T-helper 1 cell treated with Interleukin-12 subunit alpha and Interleukin-12 subunit beta and Interleukin-4 antibody, amounts not matched to agents 30 μg/mL and 1 μg/mL, for 36 hours (primary cell): ENCODE data around the gene LANCL2.
"Not testable (repeated sequence)": the region's sequence is repeated elsewhere in the genome, so short reads cannot be mapped to it uniquely, and the experiment has no call there.

Source experiments
- H3K27ac Mint-ChIP-seq: one replicate; pipeline ENCODE4 v1.8.0; 2021; ENCODE audit warnings: mild to moderate bottlenecking, mixed read lengths
- H3K27me3 Mint-ChIP-seq: one replicate; pipeline ENCODE4 v1.8.0; 2021; ENCODE audit warnings: low read depth, mixed read lengths
- H3K36me3 Mint-ChIP-seq: one replicate; pipeline ENCODE4 v1.8.0; 2021; ENCODE audit warnings: low read depth, mixed read lengths
- H3K4me1 Mint-ChIP-seq: one replicate; pipeline ENCODE4 v1.8.0; 2021; ENCODE audit warnings: low read depth, mixed read lengths
- H3K4me3 Mint-ChIP-seq: one replicate; pipeline ENCODE4 v1.8.0; 2021; ENCODE audit warnings: mild to moderate bottlenecking, moderate library complexity, mixed read lengths
- H3K9me3 Mint-ChIP-seq: one replicate; pipeline ENCODE4 v1.8.0; 2021; ENCODE audit warnings: mixed read lengths

The LANCL2 gene

DNA sequence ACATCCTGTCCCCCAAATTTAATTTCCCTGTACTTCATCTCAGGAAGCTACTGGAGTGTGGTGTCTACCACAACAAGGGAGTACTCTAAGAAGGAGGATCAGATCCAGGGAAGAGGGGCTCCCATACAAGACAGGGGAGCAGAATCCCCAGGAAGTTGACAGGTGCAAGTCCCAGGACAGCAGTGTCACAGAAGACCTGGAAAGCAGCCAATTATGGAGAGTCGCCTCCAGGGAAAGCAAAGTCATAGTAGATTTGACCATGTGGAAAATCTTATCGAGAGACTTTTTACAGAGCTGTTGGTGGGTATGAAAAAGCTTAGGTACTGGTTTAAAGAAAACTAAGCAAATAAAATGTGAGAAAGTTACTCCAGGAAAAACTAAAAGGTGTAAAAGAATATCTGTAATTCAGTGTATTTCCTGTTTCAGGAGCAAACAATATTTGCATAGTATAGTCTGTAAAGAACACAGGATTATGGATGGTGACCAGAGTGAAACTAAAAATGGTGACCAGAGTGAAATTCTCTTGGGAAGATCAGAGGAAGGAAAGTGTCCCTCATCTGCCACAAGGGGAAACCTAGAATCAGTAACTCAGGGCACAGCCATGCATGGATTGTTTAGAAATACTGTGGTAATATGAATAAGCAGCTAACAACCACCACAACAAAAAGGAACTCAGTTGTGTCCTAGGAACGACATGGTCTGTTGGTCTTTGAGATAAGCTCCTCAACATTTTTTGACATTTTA is 44.5 kb downstream of the LANCL2 start:
- Mint-ChIP-seq H3K4me3 (no peak overlapping the region), H3K9me3 (no peaks in the 10 kb centered on the region), H3K36me3 (peaks cover 4% of the 10 kb centered on the region), H3K4me1 (no peaks in the 10 kb centered on the region), H3K27ac (no peak overlapping the region), H3K27me3 (no peaks in the 10 kb centered on the region)

DNA sequence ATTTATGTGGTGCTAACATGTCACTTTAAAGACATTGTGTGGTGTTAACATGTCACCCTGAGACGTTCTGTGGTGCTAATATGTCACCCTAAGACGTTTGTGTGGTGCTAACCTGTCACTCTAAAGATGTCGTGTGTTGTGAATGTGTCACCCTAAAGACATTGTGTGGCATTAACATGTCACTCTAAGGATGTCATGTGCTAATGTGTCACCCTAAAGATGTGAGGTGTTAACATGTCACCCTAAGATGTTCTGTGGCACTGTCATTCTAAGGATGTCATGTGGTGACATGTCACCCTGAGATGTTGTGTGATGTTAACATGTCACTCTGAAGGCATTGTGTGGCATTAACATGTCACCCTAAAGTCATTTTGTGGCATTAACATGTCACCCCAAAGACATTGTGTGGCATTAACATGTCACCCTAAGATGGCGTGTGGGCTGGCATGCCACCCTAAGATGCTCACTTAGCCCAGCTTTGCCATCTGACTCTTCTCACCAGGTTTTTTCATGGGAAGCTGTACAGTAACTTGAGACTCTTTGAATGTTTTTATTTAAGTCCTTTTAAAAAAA is 45.6 kb downstream of the LANCL2 start:
- H3K4me3 Mint-ChIP-seq, result no peak overlapping the region
- peaks cover 2% of the 10 kb centered on the region for H3K4me1 Mint-ChIP-seq
- no peaks in the 10 kb centered on the region for H3K27me3 Mint-ChIP-seq
- peaks cover 4% of the 10 kb centered on the region for H3K36me3 Mint-ChIP-seq
- no peaks in the 10 kb centered on the region for H3K9me3 Mint-ChIP-seq
- no peak overlapping the region for H3K27ac Mint-ChIP-seq

DNA sequence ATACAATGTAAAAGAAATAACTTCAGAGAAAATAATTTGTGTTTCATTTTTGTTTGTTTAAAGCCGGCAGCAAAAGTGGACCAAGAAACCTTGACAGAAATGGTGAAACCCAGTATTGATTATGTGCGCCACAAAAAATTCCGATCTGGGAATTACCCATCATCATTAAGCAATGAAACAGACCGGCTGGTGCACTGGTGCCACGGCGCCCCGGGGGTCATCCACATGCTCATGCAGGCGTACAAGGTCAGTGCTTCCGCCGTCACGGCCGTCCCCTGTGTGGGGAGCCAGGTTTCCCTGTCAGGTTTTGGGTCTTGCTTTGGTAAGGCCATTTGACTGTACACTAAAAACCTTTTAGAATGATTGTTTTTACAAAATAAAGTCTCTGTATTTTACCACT is 46.7 kb downstream of the LANCL2 start:
- Mint-ChIP-seq H3K27me3 (no peaks in the 10 kb centered on the region), H3K4me1 (peaks cover 2% of the 10 kb centered on the region), H3K27ac (no peak overlapping the region), H3K9me3 (no peaks in the 10 kb centered on the region), H3K36me3 (peaks cover 4% of the 10 kb centered on the region), H3K4me3 (no peak overlapping the region)

DNA sequence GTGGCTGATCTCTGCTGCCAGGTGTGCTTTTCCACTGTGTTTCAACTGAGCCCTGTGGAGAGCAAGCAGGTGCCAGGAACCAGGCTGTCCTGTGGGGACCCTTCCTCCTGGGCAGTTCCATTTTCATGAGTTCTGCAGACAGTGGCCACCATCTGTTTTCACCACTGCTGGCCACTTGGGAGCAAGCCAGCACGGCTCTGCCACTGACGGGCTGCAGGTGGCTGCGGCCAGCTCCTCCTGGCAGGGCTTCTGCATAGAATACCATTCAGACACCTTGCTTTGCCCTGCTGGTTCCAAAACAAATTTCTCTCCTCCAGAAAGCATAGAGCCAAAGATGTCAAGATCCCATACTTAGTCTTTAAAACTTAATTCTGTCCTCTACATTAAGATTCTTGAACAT is 48.3 kb downstream of the LANCL2 start:
- peaks cover 4% of the 10 kb centered on the region for H3K36me3 Mint-ChIP-seq
- H3K27me3 Mint-ChIP-seq, result no peaks in the 10 kb centered on the region
- H3K27ac Mint-ChIP-seq, result no peak overlapping the region
- H3K4me1 Mint-ChIP-seq, result peaks cover 2% of the 10 kb centered on the region
- H3K4me3 Mint-ChIP-seq, result no peak overlapping the region
- H3K9me3 Mint-ChIP-seq, result no peaks in the 10 kb centered on the region

DNA sequence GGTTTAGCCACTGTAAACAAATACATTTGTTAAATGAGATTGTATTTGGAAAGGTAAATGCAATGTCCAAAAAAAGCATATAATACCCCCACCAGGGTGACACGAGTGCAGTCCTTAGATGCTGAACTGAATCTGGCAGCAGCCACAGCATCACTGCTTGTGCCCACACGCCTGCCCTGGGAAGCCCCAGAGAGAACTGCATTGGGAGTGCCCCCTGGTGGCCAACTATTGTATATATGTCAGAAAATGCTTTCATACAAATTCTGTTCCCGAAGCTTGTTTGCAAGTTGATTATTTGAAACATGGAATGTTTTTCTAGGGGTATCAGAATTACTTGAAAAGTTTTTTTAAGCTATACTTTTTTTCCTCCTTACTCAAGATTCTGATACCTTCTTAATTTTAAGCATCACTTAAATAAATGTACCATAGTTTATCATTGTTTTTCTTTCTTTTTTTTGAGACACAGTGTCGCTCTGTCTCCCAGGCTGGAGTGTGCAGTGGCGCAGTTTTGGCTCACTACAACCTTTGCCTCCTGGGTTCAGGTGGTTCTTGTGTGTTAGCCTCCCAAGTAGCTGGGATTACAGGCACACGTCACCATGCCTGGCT is 50.1 kb downstream of the LANCL2 start:
- no peaks in the 10 kb centered on the region for H3K27me3 Mint-ChIP-seq
- H3K27ac Mint-ChIP-seq, result no peak overlapping the region
- H3K4me1 Mint-ChIP-seq, result peaks cover 2% of the 10 kb centered on the region

DNA sequence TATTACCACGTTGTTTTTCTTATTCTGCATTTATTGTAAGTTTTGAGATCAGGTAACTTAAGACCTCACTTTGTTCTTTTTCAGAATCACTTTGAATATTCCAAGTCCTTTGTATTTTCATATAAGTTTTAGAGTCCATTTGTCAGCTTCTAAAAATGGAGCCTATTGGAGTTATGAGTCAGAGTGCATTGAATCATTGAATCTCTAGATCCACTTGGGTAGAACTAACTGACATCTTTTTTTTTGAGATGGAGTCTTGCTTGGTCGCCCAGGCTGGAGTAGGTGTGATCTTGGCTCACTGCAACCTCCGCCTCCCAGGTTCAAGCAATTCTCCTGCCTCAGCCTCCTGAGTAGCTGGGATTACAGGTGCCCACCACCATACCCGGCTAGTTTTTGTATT is 52.3 kb downstream of the LANCL2 start:
- H3K4me3 Mint-ChIP-seq, H3K27me3 Mint-ChIP-seq: not testable (repeated sequence)

More for the DNA sequence above, 50.1 kb downstream of the LANCL2 start:
- H3K36me3 Mint-ChIP-seq, result peaks cover 4% of the 10 kb centered on the region
- no peaks in the 10 kb centered on the region for H3K9me3 Mint-ChIP-seq
- H3K4me3 Mint-ChIP-seq, result no peak overlapping the region

DNA sequence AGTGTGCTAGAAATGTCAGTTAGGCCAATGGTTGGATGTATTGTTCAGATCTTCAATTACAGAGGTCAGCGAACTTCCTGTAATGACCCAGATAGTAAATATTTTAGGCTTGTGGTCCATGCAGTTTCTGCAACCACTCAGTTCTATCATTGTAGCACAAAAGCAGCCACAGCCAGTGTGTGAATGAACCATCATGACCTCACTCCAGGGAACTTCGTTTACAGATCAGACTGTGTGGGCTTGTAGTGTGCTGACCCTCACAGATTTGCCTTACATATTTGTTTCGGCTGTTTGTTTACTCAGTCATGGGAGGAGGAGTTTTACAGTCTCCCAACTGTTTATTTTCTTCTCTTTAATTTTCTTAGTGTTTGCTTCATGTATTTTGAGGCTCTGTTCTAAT is 55.4 kb downstream of the LANCL2 start:
- no peak overlapping the region for H3K4me3 Mint-ChIP-seq
- no peaks in the 10 kb centered on the region for H3K27me3 Mint-ChIP-seq
- H3K4me1 Mint-ChIP-seq, result no peaks in the 10 kb centered on the region
- no peaks in the 10 kb centered on the region for H3K9me3 Mint-ChIP-seq
- no peak overlapping the region for H3K27ac Mint-ChIP-seq
- H3K36me3 Mint-ChIP-seq, result no peaks in the 10 kb centered on the region

More for the DNA sequence above, 52.3 kb downstream of the LANCL2 start:
- not testable (repeated sequence) for H3K36me3 Mint-ChIP-seq, H3K27ac Mint-ChIP-seq, H3K9me3 Mint-ChIP-seq, H3K4me1 Mint-ChIP-seq

DNA sequence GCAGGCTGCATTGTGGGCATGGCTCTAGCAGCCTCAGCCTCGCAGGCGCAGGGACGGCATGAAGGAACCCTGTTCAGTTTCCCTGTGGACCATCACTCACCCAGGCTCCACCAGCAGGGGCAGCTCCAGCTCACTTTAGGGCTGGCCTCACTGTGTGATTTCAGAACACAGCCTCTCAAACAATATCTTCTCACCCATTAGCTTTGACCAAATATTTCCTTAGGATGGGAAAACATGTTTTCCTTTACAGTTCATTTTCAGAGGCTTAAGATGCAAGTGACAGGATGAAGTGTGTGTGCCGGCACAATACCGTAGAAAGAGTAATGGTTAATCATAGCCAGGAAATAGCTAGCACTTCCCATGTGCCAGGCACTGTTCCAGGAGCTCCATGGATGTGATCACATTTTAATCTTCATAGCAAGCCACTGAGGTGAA is 58.2 kb downstream of the LANCL2 start:
- H3K27ac Mint-ChIP-seq, result no peak overlapping the region
- H3K9me3 Mint-ChIP-seq, result no peaks in the 10 kb centered on the region
- H3K36me3 Mint-ChIP-seq, result peaks cover 10% of the 10 kb centered on the region
- H3K4me3 Mint-ChIP-seq, result no peak overlapping the region
- H3K27me3 Mint-ChIP-seq, result no peaks in the 10 kb centered on the region
- peaks cover 4% of the 10 kb centered on the region for H3K4me1 Mint-ChIP-seq

DNA sequence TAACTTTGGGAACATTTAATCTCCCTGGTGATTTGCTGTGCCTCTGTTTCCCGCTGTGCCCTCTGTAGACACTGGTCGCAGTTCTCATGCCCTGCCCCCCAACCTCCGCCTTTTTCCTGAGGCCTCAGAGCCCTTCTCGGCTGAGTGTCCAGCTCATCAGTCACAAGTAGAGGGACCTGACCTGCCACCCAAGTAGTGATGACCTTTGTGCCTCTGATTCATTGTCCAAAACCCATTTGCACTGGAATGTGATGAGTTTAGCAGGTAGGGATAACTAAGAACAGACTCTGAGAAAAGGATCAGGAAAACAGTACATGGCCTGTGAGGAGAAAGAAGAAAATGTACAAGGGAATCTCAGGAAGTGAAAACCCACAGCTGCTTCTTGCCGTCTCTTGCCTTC is 58.8 kb downstream of the LANCL2 start:
- H3K9me3 Mint-ChIP-seq, result no peaks in the 10 kb centered on the region
- peaks cover 10% of the 10 kb centered on the region for H3K36me3 Mint-ChIP-seq
- H3K4me1 Mint-ChIP-seq, result peaks cover 4% of the 10 kb centered on the region
- no peak overlapping the region for H3K27ac Mint-ChIP-seq
- H3K4me3 Mint-ChIP-seq, result no peak overlapping the region
- H3K27me3 Mint-ChIP-seq, result no peaks in the 10 kb centered on the region

DNA sequence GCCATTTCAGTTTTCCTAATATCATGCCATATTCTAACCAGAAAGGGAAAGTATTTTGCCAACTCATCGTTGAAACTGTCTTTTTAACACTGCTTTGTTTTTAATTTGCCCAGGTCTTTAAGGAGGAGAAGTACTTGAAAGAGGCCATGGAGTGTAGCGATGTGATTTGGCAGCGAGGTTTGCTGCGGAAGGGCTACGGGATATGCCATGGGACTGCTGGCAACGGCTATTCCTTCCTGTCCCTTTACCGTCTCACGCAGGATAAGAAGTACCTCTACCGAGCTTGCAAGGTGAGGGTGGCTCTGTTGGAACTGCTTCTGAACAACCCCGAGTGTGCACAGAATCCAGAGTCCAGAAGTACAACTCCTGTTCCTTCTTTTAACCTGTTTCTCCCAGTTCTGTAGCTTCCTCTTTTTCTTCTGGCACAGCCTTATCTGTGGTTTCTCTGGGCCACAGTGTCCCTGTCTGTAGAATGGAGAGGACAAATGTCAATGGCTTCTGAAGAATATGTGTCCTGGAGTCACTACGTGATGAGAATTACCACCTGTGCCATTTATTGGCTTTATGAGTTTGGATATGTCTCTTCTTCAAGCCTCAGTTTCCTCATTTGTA is 60.1 kb downstream of the LANCL2 start:
- Mint-ChIP-seq H3K9me3 (no peaks in the 10 kb centered on the region), H3K4me3 (no peak overlapping the region), H3K4me1 (peaks cover 4% of the 10 kb centered on the region), H3K27ac (no peak overlapping the region), H3K36me3 (peaks cover 10% of the 10 kb centered on the region), H3K27me3 (no peaks in the 10 kb centered on the region)

DNA sequence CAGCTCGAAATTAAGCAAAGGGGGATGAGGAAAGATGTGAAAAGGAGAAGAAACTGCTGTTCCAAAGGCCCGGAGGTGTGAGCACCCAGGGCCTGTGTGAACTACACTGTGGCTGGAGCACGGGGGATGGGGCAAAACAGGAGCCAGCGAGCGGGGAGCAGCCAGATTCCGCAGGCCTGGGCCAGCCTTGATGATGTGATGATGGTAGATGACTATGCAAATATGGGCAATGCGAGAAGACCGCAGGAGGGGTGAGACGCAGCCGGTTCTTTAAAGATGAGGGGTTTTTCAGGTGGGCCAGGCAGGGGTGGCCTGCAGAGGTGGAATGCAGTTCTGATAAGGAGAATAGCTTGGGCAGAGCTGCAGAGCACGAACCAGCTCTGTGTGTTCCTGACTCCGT is 61.5 kb downstream of the LANCL2 start:
- peaks cover 12% of the 10 kb centered on the region for H3K36me3 Mint-ChIP-seq
- no peak overlapping the region for H3K4me3 Mint-ChIP-seq
- no peak overlapping the region for H3K27ac Mint-ChIP-seq
- no peaks in the 10 kb centered on the region for H3K9me3 Mint-ChIP-seq
- H3K4me1 Mint-ChIP-seq, result peaks cover 4% of the 10 kb centered on the region
- no peaks in the 10 kb centered on the region for H3K27me3 Mint-ChIP-seq

DNA sequence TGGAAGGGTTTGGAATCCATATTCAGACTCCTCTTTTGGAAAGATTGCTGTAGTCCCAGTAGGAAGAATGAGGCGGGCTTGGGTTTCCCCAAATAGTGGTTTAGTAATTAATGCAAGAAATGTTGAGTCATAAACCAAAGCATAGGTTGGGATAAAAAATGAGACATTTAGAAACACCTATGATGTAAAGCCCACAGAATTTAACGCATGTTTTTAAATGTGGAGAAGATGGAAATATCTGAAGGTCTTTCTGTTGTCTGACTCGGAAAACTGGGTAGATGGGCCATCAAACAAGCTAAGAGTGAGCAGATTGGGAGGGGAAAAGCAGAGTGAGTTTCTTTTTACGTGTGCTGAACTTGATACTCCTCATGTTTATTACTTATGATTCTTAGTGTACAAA is 62.2 kb downstream of the LANCL2 start:
- H3K4me3 Mint-ChIP-seq, result no peak overlapping the region

DNA sequence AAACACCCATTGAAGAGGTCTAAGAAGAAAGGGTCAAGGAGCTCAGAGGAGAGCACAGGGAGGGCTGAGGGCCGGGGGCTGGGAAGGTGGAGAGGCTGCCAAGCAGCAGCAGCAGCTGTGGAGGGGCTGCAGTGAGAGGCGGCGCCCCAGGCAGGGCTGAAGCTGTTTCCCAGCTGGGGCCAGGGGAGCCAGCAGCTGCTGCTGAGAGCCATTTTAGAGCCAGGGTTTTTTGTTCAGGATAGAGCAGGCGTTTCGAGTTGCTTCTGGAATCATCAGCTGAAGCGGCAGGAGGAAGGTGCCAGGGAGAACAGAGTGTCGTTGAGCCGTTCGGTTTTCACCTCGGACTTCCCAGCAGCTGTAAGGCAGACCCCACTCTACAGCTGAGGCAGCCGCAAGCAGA is 62.7 kb downstream of the LANCL2 start:
- H3K4me3 Mint-ChIP-seq, result no peak overlapping the region
- H3K9me3 Mint-ChIP-seq, result no peaks in the 10 kb centered on the region
- peaks cover 9% of the 10 kb centered on the region for H3K4me1 Mint-ChIP-seq
- H3K36me3 Mint-ChIP-seq, result peaks cover 12% of the 10 kb centered on the region
- no peak overlapping the region for H3K27ac Mint-ChIP-seq
- H3K27me3 Mint-ChIP-seq, result no peaks in the 10 kb centered on the region

More for the DNA sequence above, 62.2 kb downstream of the LANCL2 start:
- no peaks in the 10 kb centered on the region for H3K27me3 Mint-ChIP-seq
- H3K4me1 Mint-ChIP-seq, result peaks cover 6% of the 10 kb centered on the region
- H3K36me3 Mint-ChIP-seq, result peaks cover 12% of the 10 kb centered on the region
- no peaks in the 10 kb centered on the region for H3K9me3 Mint-ChIP-seq
- H3K27ac Mint-ChIP-seq, result no peak overlapping the region

DNA sequence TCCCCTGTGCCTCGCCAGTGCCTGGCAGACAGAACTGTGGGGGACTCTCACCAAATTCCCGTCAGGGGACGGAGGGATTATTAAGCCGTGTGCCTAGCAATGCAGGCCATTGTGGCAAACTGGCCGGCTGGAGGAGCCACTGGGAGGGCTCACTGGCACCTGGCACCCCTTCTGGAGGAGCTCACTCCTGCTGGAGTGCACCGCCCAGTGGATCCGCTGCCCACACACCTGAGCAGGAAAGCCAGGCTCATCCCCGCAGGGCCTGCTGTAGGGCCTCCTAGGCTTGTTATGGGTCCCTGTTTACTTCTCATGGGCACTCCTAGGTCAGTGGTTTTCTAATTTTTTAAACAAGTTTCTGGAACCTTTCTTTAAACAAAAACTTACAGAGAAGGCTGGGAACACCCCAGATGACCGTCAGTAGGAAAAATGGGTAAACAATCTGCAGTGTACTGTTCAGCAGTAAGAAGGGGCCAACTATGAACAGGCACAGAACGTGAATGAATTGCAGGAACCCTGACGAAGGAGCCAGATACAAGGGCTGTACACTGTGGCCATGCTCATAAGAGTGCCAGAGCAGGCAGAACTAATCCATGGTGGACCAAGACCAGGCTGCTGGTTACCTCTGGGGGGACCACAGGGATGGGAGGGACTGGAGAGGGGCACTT is 64.8 kb downstream of the LANCL2 start:
- Mint-ChIP-seq H3K36me3 (peaks cover 12% of the 10 kb centered on the region), H3K4me1 (peaks cover 19% of the 10 kb centered on the region), H3K9me3 (no peaks in the 10 kb centered on the region), H3K27me3 (no peaks in the 10 kb centered on the region), H3K27ac (no peak overlapping the region), H3K4me3 (no peak overlapping the region)
